OCI-LY1 (cell line): ENCODE data around the gene MRPL38.

Source experiments
- EZH2 ChIP-seq: fragments of 200-600 bp; sonication (generic), shearing (Covaris generic); IDR thresholded peaks from 2 replicates; pipeline ENCODE4 v1.8.0; 2017; ENCODE audit warnings: borderline replicate concordance, mixed run types, mild to moderate bottlenecking, antibody characterized with exemption, low read length, moderate library complexity, mixed read lengths
- TF ChIP-seq, protein P1 (sequence below): fragments of 200-600 bp; sonication (generic), shearing (Covaris generic); IDR thresholded peaks from 2 replicates; pipeline ENCODE4 v1.5.1; 2017; ENCODE audit warnings: mild to moderate bottlenecking, antibody characterized with exemption, low read length, moderate library complexity, mixed read lengths

DNA sequence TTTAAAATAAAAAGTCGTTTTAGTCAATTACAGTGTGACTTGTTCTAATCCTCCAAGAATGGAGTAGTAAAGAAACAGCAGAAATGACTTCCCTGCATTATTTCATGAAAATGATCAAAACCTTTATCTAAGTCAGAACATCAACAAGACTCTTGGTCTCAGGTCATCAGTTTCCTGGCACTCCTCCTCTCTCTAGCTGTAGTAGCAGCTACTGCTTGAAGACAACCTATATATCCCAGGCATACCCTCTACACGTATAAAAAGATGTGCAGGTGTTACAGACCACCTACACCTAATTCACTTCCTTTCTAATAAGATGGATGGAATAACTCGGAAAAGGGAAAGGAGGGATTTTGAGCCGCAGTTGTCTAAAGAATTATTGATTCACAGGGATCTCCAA lies 37.8 kb upstream of the MRPL38 start:
- TF ChIP-seq, protein P1, sequence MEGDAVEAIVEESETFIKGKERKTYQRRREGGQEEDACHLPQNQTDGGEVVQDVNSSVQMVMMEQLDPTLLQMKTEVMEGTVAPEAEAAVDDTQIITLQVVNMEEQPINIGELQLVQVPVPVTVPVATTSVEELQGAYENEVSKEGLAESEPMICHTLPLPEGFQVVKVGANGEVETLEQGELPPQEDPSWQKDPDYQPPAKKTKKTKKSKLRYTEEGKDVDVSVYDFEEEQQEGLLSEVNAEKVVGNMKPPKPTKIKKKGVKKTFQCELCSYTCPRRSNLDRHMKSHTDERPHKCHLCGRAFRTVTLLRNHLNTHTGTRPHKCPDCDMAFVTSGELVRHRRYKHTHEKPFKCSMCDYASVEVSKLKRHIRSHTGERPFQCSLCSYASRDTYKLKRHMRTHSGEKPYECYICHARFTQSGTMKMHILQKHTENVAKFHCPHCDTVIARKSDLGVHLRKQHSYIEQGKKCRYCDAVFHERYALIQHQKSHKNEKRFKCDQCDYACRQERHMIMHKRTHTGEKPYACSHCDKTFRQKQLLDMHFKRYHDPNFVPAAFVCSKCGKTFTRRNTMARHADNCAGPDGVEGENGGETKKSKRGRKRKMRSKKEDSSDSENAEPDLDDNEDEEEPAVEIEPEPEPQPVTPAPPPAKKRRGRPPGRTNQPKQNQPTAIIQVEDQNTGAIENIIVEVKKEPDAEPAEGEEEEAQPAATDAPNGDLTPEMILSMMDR, result no peak
- no peak for TF ChIP-seq EZH2
